Astrocyte of the cerebellum (primary cell): ENCODE measurements around the gene TMEM92.

Source experiments
- DNase-seq: peaks from one replicate; pipeline ENCODE4 v3.0.0-alpha.2; 2011; ENCODE audit warnings: low read depth
- H3K4me3 ChIP-seq: 2 replicates; pipeline ENCODE4 v1.5.1; 2011; ENCODE audit warnings: mild to moderate bottlenecking, low read depth, low read length, moderate library complexity
- CTCF ChIP-seq: IDR thresholded peaks from 2 replicates; pipeline ENCODE4 v1.5.1; 2012; ENCODE audit warnings: low read length, low read depth, moderate library complexity, mild to moderate bottlenecking; ENCODE audit errors: missing control alignments
- in situ Hi-C: cut with HindIII; loops from 2 replicates; pipeline ENCODE4 v1.10.0; 2017; ENCODE audit warnings: low sequenced_read_pairs

Gene TMEM92

GRCh38 chr17:50240851-50241250 is 33.4 kb upstream of the TMEM92 start:
- no peak overlapping the region for H3K4me3 ChIP-seq
- no peak for TF ChIP-seq CTCF
- no peak for DNase-seq
- in situ Hi-C loops: no loop called here

GRCh38 chr17:50241431-50241830 is 32.8 kb upstream of the TMEM92 start:
- in situ Hi-C loops: no loop called here
- TF ChIP-seq CTCF: no peak
- DNase-seq: no peak
- H3K4me3 ChIP-seq: no peak overlapping the region

GRCh38 chr17:50244771-50245170 is 29.5 kb upstream of the TMEM92 start:
- DNase-seq: no peak
- no peak overlapping the region for H3K4me3 ChIP-seq
- in situ Hi-C loops: no loop called here
- TF ChIP-seq CTCF: no peak

- no peak overlapping the region for H3K4me3 ChIP-seq
- in situ Hi-C loops: no loop called here
- no peak for DNase-seq
- TF ChIP-seq CTCF: no peak
Measured at GRCh38 chr17:50248255-50248654, 26.0 kb upstream of the TMEM92 start.

GRCh38 chr17:50252781-50253180 is 21.5 kb upstream of the TMEM92 start:
- no peak overlapping the region for H3K4me3 ChIP-seq
- in situ Hi-C loops: no loop called here
- DNase-seq: no peak
- TF ChIP-seq CTCF: no peak

- in situ Hi-C loops: no loop called here
- H3K4me3 ChIP-seq: no peak overlapping the region
- no peak for TF ChIP-seq CTCF
- DNase-seq: no peak
Measured at GRCh38 chr17:50255766-50256635, 18.3 kb upstream of the TMEM92 start.
